Inflammatory macrophage treated with lipopolysaccharide for 1 hour (primary cell): ENCODE measurements around the gene CTXN1.
A peak's percentile ranks its signal among the peaks of the same experiment; 100 is the strongest.
"Not testable (repeated sequence)": the region's sequence is repeated elsewhere in the genome, so short reads cannot be mapped to it uniquely, and the experiment has no call there.

Source experiments
- DNase-seq, 2 donors: peaks; one replicate each; pipeline ENCODE4 v3.0.0-alpha.2; 2020 to 2022

CTXN1 gene

DNA sequence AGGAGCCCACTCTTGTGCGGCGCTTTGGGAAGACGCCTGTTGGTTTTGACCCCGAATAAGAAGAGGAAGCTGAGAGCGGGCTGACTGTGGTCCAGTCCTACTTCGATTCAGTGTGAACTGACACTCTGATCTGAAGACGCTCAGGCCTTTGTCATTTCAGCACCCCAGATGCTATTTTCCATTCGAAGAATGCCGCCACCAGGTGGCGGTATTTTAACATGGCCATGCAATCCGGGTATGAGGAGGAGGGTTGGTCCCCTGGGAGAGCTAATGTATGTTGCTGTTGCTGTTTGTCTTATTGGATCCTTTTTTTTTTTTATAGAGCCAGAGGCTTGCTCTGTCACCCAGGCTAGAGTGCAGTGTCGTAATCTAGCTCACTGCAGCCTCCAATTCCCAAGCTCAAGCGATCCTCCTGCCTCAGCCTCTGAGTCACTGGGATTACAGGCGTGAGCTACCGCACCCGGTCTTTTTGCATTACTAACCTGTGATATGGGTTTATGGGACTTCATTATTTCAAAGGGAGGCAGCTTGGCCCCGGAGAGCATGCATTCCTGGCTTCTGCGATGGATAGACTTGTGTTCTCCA lies 18.3 kb upstream of the CTXN1 start:
- peak; percentile 79 to 97 for DNase-seq

DNA sequence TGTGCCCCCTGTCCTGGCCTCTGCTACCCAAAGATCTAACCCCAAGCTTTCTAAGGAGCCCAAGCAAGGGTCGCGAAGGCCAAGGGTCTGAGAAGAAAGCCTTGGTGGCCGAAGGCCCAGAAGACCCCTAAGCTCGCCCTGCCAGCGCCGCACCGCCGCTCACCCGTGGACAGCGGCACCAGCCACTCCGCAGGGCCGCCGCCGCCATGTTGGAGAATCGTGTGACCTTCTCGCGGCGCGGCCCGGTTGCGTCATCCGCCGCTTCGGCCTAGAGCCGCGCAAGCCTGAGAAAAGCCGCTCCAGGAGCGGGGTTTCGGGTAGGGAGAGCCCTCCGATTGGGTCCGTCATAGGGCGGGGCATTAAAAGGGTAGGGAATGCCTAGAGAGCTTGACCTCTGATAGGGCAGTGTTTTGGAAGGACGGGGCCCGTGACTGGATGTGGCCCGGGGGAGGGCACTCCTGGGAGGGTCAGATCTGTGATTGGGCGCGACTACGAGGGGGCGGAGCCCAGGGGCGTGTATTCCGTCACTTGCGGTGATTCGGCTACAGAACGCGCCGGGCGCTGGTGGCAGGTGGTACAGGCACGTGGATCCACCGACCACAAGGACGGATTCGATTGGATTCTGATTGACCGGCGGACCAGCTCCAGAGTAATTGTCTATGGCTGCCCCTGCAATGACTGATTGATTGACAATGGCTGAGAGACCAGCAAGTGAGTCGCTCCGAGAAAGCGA lies 17.7 kb upstream of the CTXN1 start, which contains the start of gene TIMM44:
Gene TIMM44, minus strand, starts transcription at position 223 of the 733 bp plus-strand sequence. Its CDS starts 15 bp downstream, at position 208.
- DNase-seq = peak; percentile 99 to 100

DNA sequence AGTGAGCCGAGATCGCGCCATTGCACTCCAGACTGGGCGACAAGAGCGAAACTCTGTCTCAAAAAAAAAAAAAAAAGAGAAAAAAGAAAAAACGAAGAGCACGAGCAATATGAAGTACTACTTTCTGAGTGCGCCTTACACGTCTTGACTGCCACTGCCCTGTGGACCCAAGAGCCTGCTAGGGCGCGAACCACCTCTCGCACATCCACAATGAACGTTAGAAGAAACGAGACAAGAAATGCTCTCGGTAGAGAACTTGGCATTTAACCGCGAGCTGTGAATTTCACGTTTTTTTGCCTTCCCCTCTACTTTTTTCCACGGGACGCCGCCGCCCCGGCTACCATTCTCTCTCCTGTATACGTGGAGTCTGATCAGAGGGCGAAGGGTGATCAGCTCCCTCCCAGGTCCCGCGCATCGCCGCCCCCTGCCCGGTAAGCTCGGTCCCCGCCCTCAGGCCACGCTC lies 17.1 kb upstream of the CTXN1 start:
- peak in 1 of 2 donors; percentile 3 for DNase-seq

DNA sequence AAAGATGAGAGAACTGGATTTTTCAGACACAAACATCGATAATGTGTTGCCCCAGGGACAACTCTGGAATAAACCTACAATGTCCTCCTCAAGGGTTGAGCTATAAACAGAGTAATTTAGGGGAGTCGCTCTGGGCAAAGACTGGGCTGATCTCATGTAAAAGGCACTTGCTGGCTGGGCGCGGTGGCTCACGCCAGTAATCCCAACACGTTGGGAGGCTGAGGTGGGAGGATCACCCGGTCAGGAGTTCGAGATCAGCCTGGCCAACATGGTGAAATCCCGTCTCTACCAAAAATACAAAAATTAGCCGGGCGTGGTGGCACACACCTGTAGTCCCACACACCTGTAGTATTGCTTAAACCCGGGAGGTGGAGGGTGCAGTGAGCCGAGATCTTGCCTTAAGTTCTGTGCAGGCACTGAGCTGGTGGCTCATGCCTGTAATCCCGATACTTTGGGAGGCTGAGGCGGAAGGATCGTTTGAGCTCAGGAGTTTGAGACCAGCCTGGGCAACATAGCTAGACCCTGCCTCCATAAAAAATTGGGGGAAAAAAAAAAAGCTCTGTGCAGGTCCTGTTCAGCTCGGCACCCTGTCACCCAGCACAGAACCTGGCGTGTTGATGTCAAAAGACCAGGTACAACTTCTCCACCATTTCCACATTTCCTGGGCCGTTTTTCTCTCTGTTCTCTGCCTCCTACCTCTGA lies 16.1 kb upstream of the CTXN1 start:
- no peak for DNase-seq

DNA sequence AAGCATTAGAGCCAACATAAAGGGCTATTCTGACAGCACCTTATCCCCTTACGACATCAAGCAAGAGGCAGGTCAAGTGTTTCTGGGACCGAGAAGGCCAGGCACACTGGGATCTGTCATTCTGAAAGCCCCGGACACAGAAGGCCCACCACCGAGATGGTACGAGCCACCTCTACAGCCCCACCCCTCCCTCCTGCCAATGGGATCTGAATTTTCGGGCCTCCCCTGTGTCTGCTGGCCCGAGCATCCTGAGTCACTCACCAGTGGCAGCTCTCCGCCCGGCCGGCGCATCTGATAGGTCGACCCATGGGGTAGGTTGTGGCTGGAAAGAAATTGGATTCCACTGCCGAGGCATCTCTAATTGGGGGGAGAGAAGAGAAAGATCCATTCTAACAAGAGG lies 14.9 kb upstream of the CTXN1 start:
- DNase-seq = no peak

- DNase-seq = no peak
Observed at GRCh38 chr19:7934766-7935165, 8.8 kb upstream of the CTXN1 start.

DNA sequence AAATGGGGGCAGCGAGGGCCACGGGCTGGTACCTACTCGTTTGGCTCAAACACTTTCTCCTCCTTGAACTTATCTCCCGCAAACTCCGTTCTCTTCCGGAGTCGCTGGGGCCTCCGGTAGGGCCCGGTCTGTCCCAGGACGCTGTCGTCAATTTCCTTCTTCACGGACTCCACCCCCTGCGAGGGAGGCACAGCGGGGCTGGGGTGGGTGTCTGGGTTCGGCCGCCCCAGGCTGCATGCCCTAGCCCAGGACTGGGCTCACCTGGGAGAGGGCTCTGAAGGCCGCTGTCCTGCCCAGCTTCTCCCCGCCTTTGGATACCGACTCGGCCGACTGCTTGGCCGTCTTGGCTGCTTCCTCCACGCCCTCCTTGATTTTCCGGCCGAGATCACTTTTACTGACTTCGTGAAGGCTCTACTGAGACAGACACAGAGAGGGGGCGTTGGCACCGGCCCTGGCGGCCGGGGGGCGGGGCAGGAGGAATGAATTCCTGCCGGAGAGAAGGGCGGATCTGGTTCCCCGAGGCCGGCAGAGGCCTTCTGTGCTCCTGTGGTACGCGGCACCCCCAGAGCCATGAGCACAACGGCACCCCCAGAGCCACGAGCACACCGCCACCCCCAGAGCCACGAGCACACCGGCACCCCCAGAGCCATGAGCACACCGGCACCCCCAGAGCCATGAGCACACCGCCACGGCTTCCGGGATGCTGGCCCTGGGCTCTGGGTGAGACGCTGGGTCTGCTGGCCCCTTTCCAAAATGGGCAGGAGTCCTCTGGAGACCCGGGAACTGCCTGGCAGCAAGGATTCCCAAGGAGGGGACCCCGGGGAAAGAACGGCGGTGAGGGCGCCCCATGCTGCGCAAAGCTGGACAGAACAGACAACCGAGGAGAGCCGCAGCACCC lies 8.1 kb upstream of the CTXN1 start:
- DNase-seq = no peak

DNA sequence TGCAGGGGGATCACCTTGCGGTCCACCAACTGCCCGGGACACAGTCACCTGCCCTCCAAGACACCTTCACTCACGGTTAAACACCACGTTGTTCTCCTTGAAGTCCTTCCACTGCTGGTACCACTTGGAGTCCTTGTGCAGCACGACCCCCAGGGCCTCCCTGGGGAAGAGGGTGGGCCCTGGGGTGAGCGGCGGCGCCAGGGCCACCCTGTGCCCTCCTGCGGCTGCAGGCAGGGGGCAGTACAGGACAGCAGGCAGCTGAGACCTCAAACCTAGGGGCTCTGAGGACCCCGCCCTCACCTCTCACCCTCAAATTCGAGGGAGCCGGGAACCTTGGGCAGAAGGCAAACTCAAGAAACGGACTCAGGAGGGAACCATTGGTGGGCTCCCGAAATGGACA lies 7.5 kb upstream of the CTXN1 start:
- DNase-seq = no peak

DNA sequence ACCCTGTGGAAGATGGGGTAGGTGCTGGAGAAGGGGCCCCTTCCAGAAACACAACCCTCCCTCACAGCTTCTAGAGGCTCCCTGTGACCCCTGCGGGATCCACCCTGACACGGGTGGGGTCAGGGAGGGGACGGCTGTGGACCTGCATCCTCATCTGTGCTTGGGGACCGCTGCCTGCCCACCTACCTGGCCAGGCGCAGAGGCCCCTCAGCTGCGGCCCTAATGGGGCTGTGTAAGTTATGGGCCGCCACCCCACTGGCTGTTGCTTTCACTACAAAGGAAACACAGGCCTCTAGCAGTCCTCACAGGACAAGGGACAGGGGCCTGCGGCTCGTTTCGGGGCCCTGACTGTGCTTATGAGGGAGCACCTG lies 7.0 kb upstream of the CTXN1 start:
- DNase-seq = no peak

- no peak for DNase-seq
Observed at GRCh38 chr19:7932276-7932929, 6.5 kb upstream of the CTXN1 start.

DNA sequence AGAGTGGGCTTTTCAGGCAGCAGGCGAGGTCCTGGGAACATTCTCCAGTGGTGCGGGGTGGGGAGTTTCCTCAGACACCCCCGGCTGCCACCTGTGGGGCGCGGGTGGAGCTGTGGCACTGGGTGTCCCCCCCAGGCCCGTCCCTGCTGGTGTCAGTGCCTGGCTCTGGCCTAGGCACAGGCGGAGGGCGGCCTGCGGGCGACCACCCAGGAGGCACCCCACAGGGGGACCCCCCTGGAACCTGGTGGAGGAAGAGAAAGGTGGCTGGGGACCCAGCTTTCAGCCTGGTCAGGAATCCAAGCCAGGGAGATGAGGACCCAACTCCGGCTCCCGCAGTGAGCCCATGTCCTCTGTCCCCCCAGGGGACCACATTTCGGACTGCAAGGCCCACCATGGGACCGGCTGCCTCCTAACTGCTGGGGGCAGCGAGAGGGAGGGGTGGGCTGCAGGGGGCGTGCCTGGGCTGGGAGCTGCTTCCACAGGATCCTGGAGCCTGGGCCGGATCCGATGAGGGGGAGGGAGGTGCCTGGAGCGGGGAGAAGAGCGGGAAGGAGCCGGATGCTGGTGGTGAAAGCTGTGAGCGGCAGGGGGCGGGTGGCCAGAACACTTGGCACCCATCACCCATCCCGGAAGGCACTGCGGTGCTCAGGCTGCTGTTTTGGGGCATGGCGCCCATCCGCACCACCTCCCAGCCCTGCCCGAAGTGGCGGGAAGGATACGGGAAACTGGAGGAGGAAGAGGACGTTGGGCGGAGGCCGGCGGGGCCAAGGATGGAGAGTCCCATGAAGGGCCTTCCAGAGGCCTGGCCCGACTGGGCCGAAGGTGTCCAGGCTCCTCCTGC lies 5.5 kb upstream of the CTXN1 start:
- DNase-seq = no peak

DNA sequence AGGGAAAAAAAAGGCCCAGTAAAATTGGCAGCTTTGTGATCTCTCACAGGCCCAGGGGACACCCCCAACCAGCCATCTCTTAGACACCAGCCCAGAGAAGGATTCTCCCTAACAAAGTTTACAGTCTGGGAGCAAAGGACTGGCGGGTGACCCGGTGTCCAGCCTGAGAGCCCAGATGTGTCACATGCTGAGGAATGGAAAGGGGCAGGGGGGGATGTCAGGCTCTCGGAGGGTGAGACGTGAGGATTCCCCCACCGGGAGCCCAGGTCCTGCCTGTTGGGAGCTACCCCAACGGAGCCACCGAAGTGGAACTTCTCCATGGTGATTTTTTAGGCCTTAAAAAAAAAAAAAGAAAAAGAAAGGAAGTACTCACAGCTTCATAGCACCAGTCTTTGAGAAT lies 4.8 kb upstream of the CTXN1 start:
- no peak for DNase-seq

DNA sequence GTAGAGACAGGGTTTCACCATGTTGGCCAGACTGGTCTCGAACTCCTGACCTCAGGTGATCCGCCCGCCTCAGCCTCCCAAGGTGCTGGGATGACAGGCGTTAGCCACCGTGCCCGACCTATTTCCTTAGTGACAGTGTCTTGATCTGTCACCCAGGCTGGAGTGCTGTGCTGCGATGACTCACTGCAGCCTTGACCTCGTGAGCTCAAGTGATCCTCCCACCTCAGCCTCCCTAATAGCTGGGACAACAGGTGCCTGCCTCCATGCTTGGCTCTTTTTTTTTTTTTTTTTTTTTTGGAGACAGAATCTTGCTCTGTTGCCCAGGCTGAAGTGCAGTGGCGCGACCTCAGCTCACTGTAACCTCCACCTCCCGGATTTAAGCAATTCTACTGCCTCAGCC lies 4.1 kb upstream of the CTXN1 start:
- not testable (repeated sequence) for DNase-seq

DNA sequence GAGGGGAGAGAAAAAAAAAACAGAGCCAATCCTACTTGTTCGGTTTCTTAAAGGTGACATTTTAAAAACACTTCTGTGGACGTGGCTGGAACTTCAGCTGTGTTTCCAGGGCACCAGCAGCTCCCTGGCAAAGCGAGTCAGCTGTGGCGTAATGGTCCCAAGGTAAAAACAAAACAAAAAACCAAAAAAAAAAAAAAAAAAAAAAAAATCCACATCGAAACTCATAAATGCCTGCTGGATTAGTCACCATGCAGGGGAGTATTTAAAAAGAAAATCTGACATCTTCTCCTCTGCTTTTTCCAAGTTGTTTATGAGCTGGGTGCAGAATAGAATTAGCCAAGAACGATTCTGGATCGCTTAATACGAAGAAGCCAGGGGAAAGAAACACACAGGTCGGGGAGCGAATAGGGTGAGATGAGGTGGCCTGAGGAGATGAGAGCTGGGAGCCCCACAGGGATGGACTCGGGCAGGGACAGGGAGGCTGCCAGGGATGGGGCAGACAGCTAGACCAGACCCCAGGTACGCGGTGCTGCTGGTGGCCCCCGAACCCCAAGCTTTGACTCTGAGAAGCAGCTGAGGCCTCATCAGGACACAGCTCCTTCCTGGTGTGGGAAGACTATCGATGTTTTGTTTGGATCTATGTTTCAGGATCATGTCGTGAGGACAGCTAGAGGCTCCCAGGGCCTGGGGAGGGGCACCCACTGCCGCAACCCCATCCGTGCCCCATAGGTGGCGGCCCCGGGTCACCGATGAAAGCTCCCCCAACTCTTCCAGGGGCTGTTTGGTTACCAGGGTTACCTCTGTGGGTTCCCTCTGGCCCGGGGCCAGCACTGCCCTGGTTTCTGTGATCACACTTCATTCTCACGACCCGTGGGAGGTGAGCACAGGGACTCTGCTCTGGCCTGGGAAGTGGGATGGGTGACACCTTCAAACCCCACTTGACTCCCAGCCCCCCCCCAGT lies 3.1 kb upstream of the CTXN1 start:
- DNase-seq = peak in 1 of 2 donors; percentile 27

DNA sequence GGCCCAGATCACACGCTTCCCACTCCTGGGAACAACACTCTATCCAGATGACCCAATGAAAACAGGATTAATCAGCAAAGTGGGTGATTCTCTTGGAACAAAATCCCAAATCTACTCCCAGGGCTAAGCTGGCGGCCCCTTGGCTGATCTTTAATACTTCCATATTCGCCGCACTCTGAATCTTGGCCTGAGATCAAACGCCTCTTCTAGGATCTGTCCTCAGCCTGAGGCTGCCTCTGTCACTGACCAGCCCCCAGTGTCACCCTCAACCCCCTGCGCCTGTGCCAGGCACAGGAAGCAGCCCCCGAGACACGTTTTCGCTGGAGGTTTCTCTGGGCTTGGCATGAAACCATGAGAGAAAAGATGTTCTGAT lies 2.4 kb upstream of the CTXN1 start:
- no peak for DNase-seq

DNA sequence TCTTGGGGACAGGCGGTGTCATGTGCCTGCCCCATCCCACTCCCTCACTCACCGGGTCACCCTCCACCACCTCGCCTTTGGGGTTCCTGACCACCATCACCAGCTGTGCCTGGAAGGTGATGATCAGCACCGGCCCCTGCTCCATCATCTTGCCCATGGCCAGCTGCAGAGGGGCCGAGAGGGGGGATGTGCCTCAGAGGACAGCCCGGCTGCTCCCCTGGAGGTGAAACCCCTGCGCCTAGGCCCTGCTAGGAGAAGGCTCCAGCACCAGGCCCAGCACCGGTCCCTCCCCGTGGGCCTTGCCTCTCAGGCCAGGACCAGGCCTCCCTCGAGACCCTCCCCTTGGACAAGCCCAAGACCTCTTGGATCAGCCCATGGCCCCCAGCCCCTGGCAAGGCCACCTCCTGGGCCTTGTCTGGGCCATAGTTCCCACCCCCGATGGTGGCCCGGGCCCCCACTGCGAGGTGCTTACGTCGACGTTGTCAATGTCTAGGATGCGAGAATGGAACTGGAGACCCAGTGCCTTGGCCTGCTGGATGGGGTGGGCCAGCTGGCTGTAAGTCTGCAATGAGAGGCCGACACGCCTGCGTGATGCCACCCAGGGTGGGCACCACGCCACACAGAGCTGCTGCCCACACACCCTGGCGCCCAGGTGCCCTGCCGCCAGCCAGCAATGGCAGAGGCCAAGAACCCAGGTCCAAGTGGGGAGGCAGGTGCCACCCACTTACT lies 1.8 kb upstream of the CTXN1 start:
- no peak for DNase-seq

DNA sequence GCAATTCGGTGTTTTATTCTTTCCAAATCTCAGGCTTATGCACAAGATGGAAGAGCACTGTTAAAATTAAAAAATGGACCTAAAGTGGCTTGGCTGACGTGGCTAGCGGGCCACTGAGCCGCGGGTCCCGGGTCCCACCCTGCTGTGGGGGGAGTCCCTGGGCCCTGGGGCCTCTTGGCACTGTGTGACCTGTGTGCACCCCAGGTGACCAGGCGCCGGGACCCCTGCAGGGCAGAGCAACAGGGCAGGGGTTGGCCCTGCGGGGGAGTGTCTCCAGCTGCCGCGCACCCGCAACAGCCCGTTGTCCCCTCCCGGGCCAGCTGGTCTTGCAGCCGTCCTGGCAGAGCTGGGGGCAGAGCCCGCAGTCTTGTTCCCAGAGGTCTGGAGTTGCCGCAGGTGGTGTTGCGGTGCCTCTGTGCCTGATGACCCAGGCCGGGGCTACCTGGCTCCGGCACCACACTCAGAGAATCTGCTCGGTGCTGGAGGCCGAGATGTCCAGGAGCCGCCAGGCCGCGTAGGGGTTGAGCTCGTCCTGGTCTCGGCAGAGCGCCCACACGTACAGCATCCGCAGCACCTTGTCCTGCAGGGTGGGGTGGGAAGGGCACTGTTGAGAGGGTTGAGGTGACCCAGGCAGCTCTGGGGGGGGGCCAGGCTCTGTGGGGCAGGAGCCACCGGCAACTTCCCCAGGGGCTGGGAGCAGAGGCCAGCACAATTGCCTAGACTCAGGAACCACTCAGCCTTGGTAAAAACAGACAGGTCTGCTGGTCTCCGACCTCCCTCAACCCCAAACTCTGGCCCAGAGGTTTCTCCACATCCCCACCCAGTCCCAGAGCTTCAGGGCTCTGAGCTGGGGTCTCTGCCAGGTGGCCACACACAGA lies 1.0 kb upstream of the CTXN1 start:
- no peak for DNase-seq

DNA sequence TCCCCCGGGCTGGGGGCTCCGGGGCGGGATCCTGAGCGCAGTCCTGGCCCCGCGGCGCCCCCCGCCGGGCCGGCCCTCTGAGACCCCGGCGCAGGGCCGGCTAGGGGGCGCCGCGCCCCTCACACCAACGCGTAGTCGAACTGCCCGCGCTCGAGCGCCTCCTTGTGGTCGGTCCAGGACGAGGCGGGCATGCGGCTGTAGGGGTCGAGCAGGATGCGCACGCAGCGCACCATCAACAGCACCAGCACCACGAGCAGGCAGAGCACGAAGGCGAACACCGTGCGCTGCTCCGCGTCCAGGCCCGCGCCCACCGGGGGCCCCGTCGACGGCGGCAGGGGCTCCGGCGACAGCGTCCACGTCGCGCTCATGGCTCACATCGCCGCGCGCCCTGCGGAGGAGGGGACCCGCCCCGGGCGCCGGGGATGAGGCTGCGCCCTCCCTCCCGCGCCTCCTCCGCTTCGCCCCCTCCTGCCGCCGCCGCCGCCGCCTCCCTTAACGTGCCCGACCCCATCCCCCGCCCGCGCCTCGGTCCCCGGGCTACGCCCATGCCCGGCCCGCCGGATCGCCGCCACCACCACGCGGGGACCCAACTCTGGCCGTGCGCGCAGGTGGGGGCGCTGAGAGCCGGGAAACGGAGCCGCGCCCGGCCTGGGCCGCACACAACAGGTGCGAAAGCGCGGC lies 624 bp downstream of the CTXN1 start:
- DNase-seq = peak; percentile 33 to 61
